ENCODE measurements around the gene ADARB2.
"Not testable (repeated sequence)": the region's sequence is repeated elsewhere in the genome, so short reads cannot be mapped to it uniquely, and the experiment has no call there.

ADARB2 gene

GRCh38 chr10:1420661-1421362 lies 316.5 kb downstream of the ADARB2 start:
- ATAC-seq, result peak; percentile 94
- peak overlapping the region; percentile 25 to 53 for H3K4me3 Mint-ChIP-seq
- H3K27me3 Mint-ChIP-seq, result peaks cover 58% of the 10 kb centered on the region
- DNase-seq, result peak; percentile 63 to 73
- no peak overlapping the region for H3K27ac Mint-ChIP-seq
- H3K4me1 Mint-ChIP-seq, result peaks cover 11% of the 10 kb centered on the region
- no peaks in the 10 kb centered on the region for H3K9me3 Mint-ChIP-seq

GRCh38 chr10:1419796-1420610 lies 317.3 kb downstream of the ADARB2 start:
- Mint-ChIP-seq H3K9me3 (peaks cover 0 to 3% of the 10 kb centered on the region in 2 donors), H3K27ac (peak overlapping the region in 1 of 2 donors; percentile 24), H3K4me3 (peak overlapping the region; percentile 25 to 53), H3K4me1 (peaks cover 11% of the 10 kb centered on the region), H3K27me3 (peaks cover 51% of the 10 kb centered on the region)
- ATAC-seq, result no peak
- DNase-seq, result no peak

GRCh38 chr10:1418031-1418550 lies 319.2 kb downstream of the ADARB2 start:
- DNase-seq (no peak), ATAC-seq (no peak)
- no peak overlapping the region for H3K4me3 Mint-ChIP-seq
- H3K9me3 Mint-ChIP-seq, result peaks cover 0 to 7% of the 10 kb centered on the region in 2 donors
- no peak overlapping the region for H3K27ac Mint-ChIP-seq
- H3K27me3 Mint-ChIP-seq, result peaks cover 49% of the 10 kb centered on the region
- peaks cover 11% of the 10 kb centered on the region for H3K4me1 Mint-ChIP-seq

- no peak for DNase-seq
- peaks cover 0 to 7% of the 10 kb centered on the region in 2 donors for H3K9me3 Mint-ChIP-seq
Measured at GRCh38 chr10:1417574-1417973, 319.8 kb downstream of the ADARB2 start.

GRCh38 chr10:1416456-1417037 lies 320.8 kb downstream of the ADARB2 start:
- H3K27me3 Mint-ChIP-seq, result peaks cover 46% of the 10 kb centered on the region
- H3K9me3 Mint-ChIP-seq, result peaks cover 0 to 7% of the 10 kb centered on the region in 2 donors
- ATAC-seq (no peak), DNase-seq (no peak)
- H3K4me3 Mint-ChIP-seq, result no peak overlapping the region
- peaks cover 11% of the 10 kb centered on the region for H3K4me1 Mint-ChIP-seq
- H3K27ac Mint-ChIP-seq, result peak overlapping the region in 1 of 2 donors; percentile 44

More at GRCh38 chr10:1417574-1417973, 319.8 kb downstream of the ADARB2 start:
- Mint-ChIP-seq H3K4me1 (peaks cover 11% of the 10 kb centered on the region), H3K4me3 (no peak overlapping the region), H3K27me3 (peaks cover 52% of the 10 kb centered on the region), H3K27ac (no peak overlapping the region)
- no peak for ATAC-seq

GRCh38 chr10:1414893-1415292 lies 322.4 kb downstream of the ADARB2 start:
- peaks cover 0 to 7% of the 10 kb centered on the region in 2 donors for H3K9me3 Mint-ChIP-seq
- ATAC-seq, result no peak

GRCh38 chr10:1414346-1414745 lies 323.0 kb downstream of the ADARB2 start:
- not testable (repeated sequence) for H3K4me1 Mint-ChIP-seq, ATAC-seq, DNase-seq, H3K9me3 Mint-ChIP-seq, H3K4me3 Mint-ChIP-seq, H3K27ac Mint-ChIP-seq
- H3K27me3 Mint-ChIP-seq, result peaks cover 29% of the 10 kb centered on the region

More at GRCh38 chr10:1414893-1415292, 322.4 kb downstream of the ADARB2 start:
- DNase-seq, result no peak
- Mint-ChIP-seq H3K27me3 (peaks cover 30% of the 10 kb centered on the region), H3K4me3 (no peak overlapping the region), H3K4me1 (no peaks in the 10 kb centered on the region), H3K27ac (no peak overlapping the region)

- Mint-ChIP-seq H3K27me3 (peaks cover 29% of the 10 kb centered on the region), H3K4me3 (no peak overlapping the region), H3K27ac (no peak overlapping the region), H3K9me3 (peaks cover 0 to 7% of the 10 kb centered on the region in 2 donors), H3K4me1 (no peaks in the 10 kb centered on the region)
- DNase-seq (no peak), ATAC-seq (no peak)
Measured at GRCh38 chr10:1413823-1414222, 323.5 kb downstream of the ADARB2 start.

- Mint-ChIP-seq H3K4me1 (no peaks in the 10 kb centered on the region), H3K4me3 (no peak overlapping the region), H3K9me3 (peaks cover 0 to 7% of the 10 kb centered on the region in 2 donors), H3K27me3 (peaks cover 29% of the 10 kb centered on the region), H3K27ac (no peak overlapping the region)
- ATAC-seq (no peak), DNase-seq (no peak)
Measured at GRCh38 chr10:1413256-1413655, 324.1 kb downstream of the ADARB2 start.

- H3K4me1 Mint-ChIP-seq, result no peaks in the 10 kb centered on the region
Measured at GRCh38 chr10:1412531-1413189, 324.7 kb downstream of the ADARB2 start.

GRCh38 chr10:1411956-1412355 lies 325.4 kb downstream of the ADARB2 start:
- Mint-ChIP-seq H3K27ac (no peak overlapping the region), H3K27me3 (peaks cover 16% of the 10 kb centered on the region), H3K9me3 (peaks cover 0 to 7% of the 10 kb centered on the region in 2 donors), H3K4me1 (no peaks in the 10 kb centered on the region), H3K4me3 (no peak overlapping the region)
- DNase-seq (no peak), ATAC-seq (no peak)

More at GRCh38 chr10:1412531-1413189, 324.7 kb downstream of the ADARB2 start:
- H3K4me3 Mint-ChIP-seq, result no peak overlapping the region
- peaks cover 23% of the 10 kb centered on the region for H3K27me3 Mint-ChIP-seq
- DNase-seq, result no peak
- peaks cover 0 to 7% of the 10 kb centered on the region in 2 donors for H3K9me3 Mint-ChIP-seq
- ATAC-seq, result no peak
- H3K27ac Mint-ChIP-seq, result no peak overlapping the region

- H3K27me3 Mint-ChIP-seq, result peaks cover 11% of the 10 kb centered on the region
- DNase-seq, result no peak
- no peaks in the 10 kb centered on the region for H3K4me1 Mint-ChIP-seq
- no peak for ATAC-seq
- H3K9me3 Mint-ChIP-seq, result peaks cover 0 to 7% of the 10 kb centered on the region in 2 donors
- no peak overlapping the region for H3K27ac Mint-ChIP-seq
- H3K4me3 Mint-ChIP-seq, result no peak overlapping the region
Measured at GRCh38 chr10:1411451-1411850, 325.9 kb downstream of the ADARB2 start.

GRCh38 chr10:1410469-1411395 lies 326.6 kb downstream of the ADARB2 start:
- Mint-ChIP-seq H3K27ac (no peak overlapping the region), H3K27me3 (peaks cover 11% of the 10 kb centered on the region), H3K4me3 (no peak overlapping the region), H3K9me3 (peaks cover 0 to 7% of the 10 kb centered on the region in 2 donors), H3K4me1 (no peaks in the 10 kb centered on the region)
- DNase-seq (no peak), ATAC-seq (no peak)

GRCh38 chr10:1410032-1410431 lies 327.3 kb downstream of the ADARB2 start:
- ATAC-seq (no peak), DNase-seq (no peak)
- Mint-ChIP-seq H3K4me1 (no peaks in the 10 kb centered on the region), H3K9me3 (peaks cover 0 to 5% of the 10 kb centered on the region in 2 donors), H3K4me3 (no peak overlapping the region), H3K27ac (no peak overlapping the region), H3K27me3 (peaks cover 13% of the 10 kb centered on the region)

Data from stimulated activated naive CD8-positive, alpha-beta T cell treated with anti-CD3 and anti-CD28 coated beads, Interleukin-15, amount 100 ng/mL, for 72 hours (primary cell).